Measurements from ENCODE around the gene GALM.
A peak's percentile ranks its signal among the peaks of the same experiment; 100 is the strongest.

The GALM gene

GRCh38 chr2:38778687-38779082, 112.8 kb downstream of the GALM start:
- TF ChIP-seq CTCF (IDR thresholded peaks at IDR 0.05; ENCODE audit: poor library complexity, severe bottlenecking) = peak; percentile 24
- Histone ChIP-seq H3K36me3 (ENCODE audit: low read depth) (peaks cover 26% of the 10 kb centered on the region), H3K4me1 (ENCODE audit: insufficient read depth, poor library complexity, severe bottlenecking) (peaks cover 5% of the 10 kb centered on the region), H3K27me3 (ENCODE audit: insufficient read depth, poor library complexity, severe bottlenecking) (no peaks in the 10 kb centered on the region), H3K27ac (ENCODE audit: poor library complexity, severe bottlenecking) (no peak overlapping the region), H3K9me3 (ENCODE audit: severe bottlenecking) (no peaks in the 10 kb centered on the region), H3K4me3 (ENCODE audit: severe bottlenecking) (peak overlapping the region; percentile 56)
- DNase-seq (ENCODE audit: low spot score) (no peak), ATAC-seq (ENCODE audit: low read depth) (no peak)

GRCh38 chr2:38783586-38783985, 117.7 kb downstream of the GALM start:
- DNase-seq (ENCODE audit: low spot score) (no peak), ATAC-seq (ENCODE audit: low read depth) (no peak)
- no peaks in the 10 kb centered on the region for H3K27me3 ChIP-seq (ENCODE audit: insufficient read depth, poor library complexity, severe bottlenecking)
- H3K4me1 ChIP-seq (ENCODE audit: insufficient read depth, poor library complexity, severe bottlenecking) = peaks cover 5% of the 10 kb centered on the region
- H3K36me3 ChIP-seq (ENCODE audit: low read depth) = peaks cover 26% of the 10 kb centered on the region
- H3K4me3 ChIP-seq (ENCODE audit: severe bottlenecking) = no peak overlapping the region
- no peak for TF ChIP-seq CTCF (IDR thresholded peaks at IDR 0.05; ENCODE audit: poor library complexity, severe bottlenecking)
- H3K9me3 ChIP-seq (ENCODE audit: severe bottlenecking) = no peaks in the 10 kb centered on the region
- no peak overlapping the region for H3K27ac ChIP-seq (ENCODE audit: poor library complexity, severe bottlenecking)

Measured in RWPE2 (cell line).